Sigmoid colon (tissue), 3 donors: ENCODE measurements around the gene MTCL1.
"Not testable (repeated sequence)": the region's sequence is repeated elsewhere in the genome, so short reads cannot be mapped to it uniquely, and the experiment has no call there.

Experiments used
- CTCF ChIP-seq, 4 experiments: fragments of 450-650 bp in 3 of 4; fragments of 200-600 bp in 1 of 4; IDR thresholded peaks; one replicate each; pipeline ENCODE4 v1.5.1; 2016 to 2019; ENCODE audit warnings: antibody characterized with exemption in 4 of 4, mild to moderate bottlenecking in 3 of 4, moderate library complexity in 2 of 4
- POLR2A ChIP-seq, 2 donors: fragments of 450-650 bp; IDR thresholded peaks; one replicate each; pipeline ENCODE4 v1.6.1; 2016; ENCODE audit warnings: antibody characterized with exemption in 2 of 2, mild to moderate bottlenecking in 2 of 2, moderate library complexity in 2 of 2

- not testable (repeated sequence) for TF ChIP-seq CTCF, POLR2A (IDR thresholded peaks at IDR 0.05)
Measured at GRCh38 chr18:8761535-8761934, 56.2 kb downstream of the MTCL1 start.
